Keratinocyte (primary cell): ENCODE results near the gene ARHGAP6.

Source experiments
- EZH2 ChIP-seq: IDR thresholded peaks from one replicate; pipeline ENCODE4 v1.6.1; 2012; ENCODE audit warnings: inconsistent platforms, mild to moderate bottlenecking, low read length, moderate library complexity
- TF ChIP-seq, protein P1 (sequence below), 3 experiments: IDR thresholded peaks in 1 of 3; conservative IDR thresholded peaks in 1 of 3; optimal IDR thresholded peaks in 1 of 3; 2 replicates in 2 of 3; 3 replicates in 1 of 3; pipeline versions ENCODE3 to v1.5.1; 2011; ENCODE audit warnings: low read length in 3 of 3, mild to moderate bottlenecking in 3 of 3, moderate library complexity in 2 of 3, control low read depth in 1 of 3, inconsistent platforms in 1 of 3; ENCODE audit not compliant: insufficient read depth in 2 of 3; ENCODE audit errors: extremely low read depth in 1 of 3

DNA sequence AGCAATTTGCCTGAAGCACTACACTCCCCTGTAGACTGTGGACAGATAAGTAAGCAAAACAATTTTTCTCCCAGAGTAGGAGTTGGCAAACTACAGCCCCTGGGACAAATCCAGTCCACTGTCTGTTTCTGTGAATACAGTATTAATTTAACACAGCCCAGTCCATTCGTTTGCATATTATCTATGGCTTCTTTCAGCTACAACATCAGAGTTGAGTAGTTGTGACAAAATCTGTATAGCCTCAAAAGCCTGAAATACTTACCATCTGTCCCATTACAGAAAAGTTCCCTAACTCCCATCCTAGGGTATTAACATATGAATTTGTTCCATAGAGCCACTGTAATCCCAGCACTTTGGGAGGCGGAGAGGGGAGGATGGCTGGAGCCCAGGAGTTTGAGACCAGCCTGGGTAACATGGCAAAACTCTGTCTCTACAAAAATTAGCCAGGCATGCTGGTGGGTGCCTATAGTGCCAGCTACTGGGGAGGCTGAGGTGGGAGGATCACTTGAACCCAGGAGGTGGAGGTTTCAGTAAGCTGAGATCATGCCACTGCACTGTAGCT lies 319.5 kb downstream of the ARHGAP6 start:
- TF ChIP-seq, protein P1, sequence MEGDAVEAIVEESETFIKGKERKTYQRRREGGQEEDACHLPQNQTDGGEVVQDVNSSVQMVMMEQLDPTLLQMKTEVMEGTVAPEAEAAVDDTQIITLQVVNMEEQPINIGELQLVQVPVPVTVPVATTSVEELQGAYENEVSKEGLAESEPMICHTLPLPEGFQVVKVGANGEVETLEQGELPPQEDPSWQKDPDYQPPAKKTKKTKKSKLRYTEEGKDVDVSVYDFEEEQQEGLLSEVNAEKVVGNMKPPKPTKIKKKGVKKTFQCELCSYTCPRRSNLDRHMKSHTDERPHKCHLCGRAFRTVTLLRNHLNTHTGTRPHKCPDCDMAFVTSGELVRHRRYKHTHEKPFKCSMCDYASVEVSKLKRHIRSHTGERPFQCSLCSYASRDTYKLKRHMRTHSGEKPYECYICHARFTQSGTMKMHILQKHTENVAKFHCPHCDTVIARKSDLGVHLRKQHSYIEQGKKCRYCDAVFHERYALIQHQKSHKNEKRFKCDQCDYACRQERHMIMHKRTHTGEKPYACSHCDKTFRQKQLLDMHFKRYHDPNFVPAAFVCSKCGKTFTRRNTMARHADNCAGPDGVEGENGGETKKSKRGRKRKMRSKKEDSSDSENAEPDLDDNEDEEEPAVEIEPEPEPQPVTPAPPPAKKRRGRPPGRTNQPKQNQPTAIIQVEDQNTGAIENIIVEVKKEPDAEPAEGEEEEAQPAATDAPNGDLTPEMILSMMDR (optimal IDR thresholded peaks at IDR 0.05 in 1 of 3, IDR thresholded peaks at IDR 0.05 in 1 of 3, conservative IDR thresholded peaks at IDR 0.05 in 1 of 3; ENCODE audit: extremely low read depth in 1 of 3, insufficient read depth in 2 of 3, low read length in 3 of 3): no peak
- no peak for TF ChIP-seq EZH2
